Colonic mucosa (tissue), 4 donors: ENCODE measurements around the gene IL31. TPM values are rescaled to one million over a fixed set of nuclear protein-coding genes. Genes with fewer than 3 reads are reported as not detected.

Experiments
- DNase-seq: peaks from one replicate; pipeline ENCODE4 v3.0.0-alpha.2; 2020
- H3K27ac ChIP-seq: fragments of 200-600 bp; one replicate; pipeline ENCODE4 v1.8.0; 2021
- H3K27me3 ChIP-seq: fragments of 200-600 bp; one replicate; pipeline ENCODE4 v1.8.0; 2021
- H3K36me3 ChIP-seq: fragments of 200-600 bp; one replicate; pipeline ENCODE4 v1.8.0; 2021
- H3K4me1 ChIP-seq: fragments of 200-600 bp; one replicate; pipeline ENCODE4 v1.8.0; 2021; ENCODE audit warnings: mild to moderate bottlenecking
- H3K4me3 ChIP-seq: fragments of 200-600 bp; one replicate; pipeline ENCODE4 v1.8.0; 2021
- H3K9ac ChIP-seq, 2 donors: one replicate each; pipeline ENCODE4 v1.7.0; 2013; ENCODE audit warnings: control low read depth in 2 of 2, low read depth in 2 of 2, low read length in 2 of 2
- H3K9me3 ChIP-seq: fragments of 200-600 bp; one replicate; pipeline ENCODE4 v1.8.0; 2021
- intact Hi-C: fragments of 100-400 bp; cut with DNase I; formaldehyde crosslinking; loops from one replicate; pipeline ENCODE4 v1.14.1; 2022
- total RNA-seq, 2 donors: library from RNA; stranded (reverse); fragmentation: NEBNext Ultra II Directional in 1 of 2; extraction: Animal tissue kit (Norgen Biotek cat#: 25700) in 1 of 2; gene quantifications; one replicate each; pipeline ENCODE4 v1.2.1, GENCODE V29; 2021
- TF ChIP-seq, protein P1 (sequence below): fragments of 200-600 bp; IDR thresholded peaks from one replicate; pipeline ENCODE4 v1.8.0; 2022; ENCODE audit warnings: antibody characterized with exemption, mild to moderate bottlenecking
- donor health status: healthy.
- donor health status: DM: no; HTN: no; CAD: no.
- donor health status: DM: no; HTN: no; CAD: no.

Gene IL31
- total RNA-seq, 2 donors from 2014 or later = not detected

DNA sequence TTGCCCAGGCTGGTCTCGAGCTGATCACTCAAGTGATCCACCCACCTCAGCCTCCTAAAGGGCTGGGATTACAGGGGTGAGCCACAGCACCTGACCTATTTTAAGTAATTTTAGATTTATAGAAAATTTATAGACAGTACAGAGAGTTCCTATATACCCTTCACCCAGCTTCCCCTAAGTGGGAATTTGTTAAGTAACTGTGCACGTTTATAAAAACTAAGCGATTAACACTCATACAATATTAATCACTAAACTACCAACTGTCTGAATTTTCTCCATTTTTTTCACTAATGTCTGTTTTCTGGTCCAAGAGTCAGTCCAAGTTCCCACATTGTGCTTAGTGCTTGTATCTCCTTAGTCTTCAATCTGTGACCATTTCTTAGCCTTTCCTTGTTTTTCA, 5.5 kb downstream of the IL31 start:
- no peak for DNase-seq
- H3K27ac ChIP-seq = no peak overlapping the region
- intact Hi-C loops = no loop called here
- H3K36me3 ChIP-seq = no peaks in the 10 kb centered on the region
- no peaks in the 10 kb centered on the region for H3K27me3 ChIP-seq
- TF ChIP-seq, protein P1, sequence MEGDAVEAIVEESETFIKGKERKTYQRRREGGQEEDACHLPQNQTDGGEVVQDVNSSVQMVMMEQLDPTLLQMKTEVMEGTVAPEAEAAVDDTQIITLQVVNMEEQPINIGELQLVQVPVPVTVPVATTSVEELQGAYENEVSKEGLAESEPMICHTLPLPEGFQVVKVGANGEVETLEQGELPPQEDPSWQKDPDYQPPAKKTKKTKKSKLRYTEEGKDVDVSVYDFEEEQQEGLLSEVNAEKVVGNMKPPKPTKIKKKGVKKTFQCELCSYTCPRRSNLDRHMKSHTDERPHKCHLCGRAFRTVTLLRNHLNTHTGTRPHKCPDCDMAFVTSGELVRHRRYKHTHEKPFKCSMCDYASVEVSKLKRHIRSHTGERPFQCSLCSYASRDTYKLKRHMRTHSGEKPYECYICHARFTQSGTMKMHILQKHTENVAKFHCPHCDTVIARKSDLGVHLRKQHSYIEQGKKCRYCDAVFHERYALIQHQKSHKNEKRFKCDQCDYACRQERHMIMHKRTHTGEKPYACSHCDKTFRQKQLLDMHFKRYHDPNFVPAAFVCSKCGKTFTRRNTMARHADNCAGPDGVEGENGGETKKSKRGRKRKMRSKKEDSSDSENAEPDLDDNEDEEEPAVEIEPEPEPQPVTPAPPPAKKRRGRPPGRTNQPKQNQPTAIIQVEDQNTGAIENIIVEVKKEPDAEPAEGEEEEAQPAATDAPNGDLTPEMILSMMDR = no peak
- H3K9me3 ChIP-seq = no peaks in the 10 kb centered on the region
- no peaks in the 10 kb centered on the region for H3K4me1 ChIP-seq
- no peak overlapping the region for H3K4me3 ChIP-seq
- H3K9ac ChIP-seq = no peak overlapping the region

DNA sequence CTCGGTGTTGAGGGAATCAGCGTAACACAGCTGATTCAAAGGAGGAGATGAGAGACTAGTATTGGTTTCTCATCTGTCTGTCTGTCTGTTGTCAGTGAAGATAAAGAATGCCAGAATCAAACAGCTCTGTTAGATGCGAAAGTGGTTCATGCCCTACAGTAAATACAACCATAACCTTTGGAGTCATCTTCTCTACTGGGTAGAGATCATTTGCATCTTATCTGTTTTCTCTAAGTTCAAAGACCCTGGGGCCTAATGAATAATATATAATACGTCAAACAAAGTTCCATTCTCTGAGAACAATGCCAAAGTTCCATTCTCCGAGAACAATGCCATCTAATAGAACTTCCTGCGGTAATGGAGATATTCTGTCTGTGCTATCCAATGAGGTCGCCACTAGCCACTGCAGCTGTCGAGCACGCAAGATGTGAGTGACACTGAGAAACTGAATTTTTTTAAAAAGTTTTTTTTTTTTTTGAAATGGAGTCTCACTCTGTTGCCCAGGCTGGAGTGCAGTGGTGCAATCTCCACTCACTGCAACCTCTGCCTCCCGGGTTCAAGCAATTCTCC, 6.6 kb downstream of the IL31 start:
- TF ChIP-seq, protein P1 = no peak
- no peaks in the 10 kb centered on the region for H3K36me3 ChIP-seq
- H3K27ac ChIP-seq = no peak overlapping the region
- no peaks in the 10 kb centered on the region for H3K4me1 ChIP-seq
- no peak for DNase-seq
- H3K9me3 ChIP-seq = no peaks in the 10 kb centered on the region
- H3K9ac ChIP-seq = no peak overlapping the region
- no peak overlapping the region for H3K4me3 ChIP-seq
- H3K27me3 ChIP-seq = no peaks in the 10 kb centered on the region
- intact Hi-C loops = no loop called here

DNA sequence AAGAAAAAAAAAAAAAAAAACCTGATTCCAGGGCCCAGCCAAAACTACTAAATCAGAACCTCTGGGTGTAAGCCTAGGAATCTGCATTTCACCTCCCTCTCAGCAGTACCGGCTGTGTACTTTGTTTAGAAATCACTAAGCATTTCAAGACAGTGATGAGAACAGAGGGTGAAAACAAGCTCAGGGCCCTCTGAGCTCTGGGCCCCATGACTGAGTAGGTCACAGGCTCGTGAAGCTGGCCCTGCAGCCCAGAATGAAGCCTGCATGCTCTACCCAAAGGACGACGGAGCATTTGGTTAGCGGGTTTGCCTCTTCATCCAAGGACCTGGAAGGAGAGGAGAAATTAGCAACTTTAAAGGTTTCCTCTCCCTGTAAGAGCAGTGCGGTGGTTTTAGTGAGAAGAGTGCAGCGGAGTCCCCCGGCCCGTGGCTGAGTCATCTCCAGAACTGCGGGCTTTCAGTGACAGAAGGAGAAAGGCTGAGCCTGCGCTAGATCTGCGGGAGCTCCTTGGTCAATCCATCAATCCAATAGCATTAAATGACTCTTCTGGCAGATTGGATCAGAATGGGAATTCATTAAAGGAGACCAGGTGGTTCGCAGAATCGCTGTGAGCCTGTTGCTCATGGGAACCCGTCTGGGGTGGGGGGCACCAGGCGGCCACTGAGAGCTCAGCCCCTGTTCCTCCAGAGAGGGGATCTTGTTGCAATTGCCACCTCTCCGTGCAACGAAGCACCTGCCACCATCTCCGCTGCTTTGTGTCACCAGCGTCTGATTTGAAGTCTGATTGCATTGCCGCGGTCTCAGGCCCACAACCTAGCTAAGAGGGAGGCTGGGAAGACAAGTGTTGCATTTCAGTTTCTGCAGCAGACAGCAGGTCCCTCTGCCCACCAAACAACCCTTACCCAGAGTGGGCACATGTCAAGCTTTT, 7.3 kb downstream of the IL31 start:
- Histone ChIP-seq H3K9me3 (no peaks in the 10 kb centered on the region), H3K9ac (no peak overlapping the region), H3K27ac (no peak overlapping the region), H3K4me3 (no peak overlapping the region), H3K27me3 (no peaks in the 10 kb centered on the region), H3K4me1 (no peaks in the 10 kb centered on the region), H3K36me3 (no peaks in the 10 kb centered on the region)
- intact Hi-C loops = no loop called here
- TF ChIP-seq, protein P1 = no peak
- no peak for DNase-seq

DNA sequence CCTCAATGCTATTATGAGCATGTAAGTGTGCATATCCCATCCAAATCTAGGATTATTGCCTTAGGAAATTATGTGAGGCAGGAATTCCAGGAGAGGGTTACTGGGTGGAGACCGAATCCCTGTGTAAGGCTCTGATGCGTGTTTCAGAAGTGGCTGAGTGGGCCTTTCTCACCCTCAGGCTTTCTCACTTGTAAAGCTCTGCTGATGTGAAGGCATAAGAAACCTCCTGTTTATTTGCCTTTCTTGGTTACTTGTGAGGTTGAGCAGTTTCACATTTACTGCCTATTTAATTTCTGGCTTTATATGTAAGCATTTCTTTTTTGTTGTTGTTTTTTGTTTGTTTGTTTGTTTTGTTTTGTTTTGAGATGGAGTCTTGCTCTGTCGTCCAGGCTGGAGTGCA, 11.0 kb downstream of the IL31 start:
- H3K36me3 ChIP-seq = no peaks in the 10 kb centered on the region
- no peaks in the 10 kb centered on the region for H3K9me3 ChIP-seq
- H3K4me3 ChIP-seq = no peak overlapping the region
- H3K4me1 ChIP-seq = no peaks in the 10 kb centered on the region
- H3K9ac ChIP-seq = no peak overlapping the region
- no peaks in the 10 kb centered on the region for H3K27me3 ChIP-seq
- DNase-seq = no peak
- TF ChIP-seq, protein P1 = no peak
- no peak overlapping the region for H3K27ac ChIP-seq
- intact Hi-C loops = no loop called here

DNA sequence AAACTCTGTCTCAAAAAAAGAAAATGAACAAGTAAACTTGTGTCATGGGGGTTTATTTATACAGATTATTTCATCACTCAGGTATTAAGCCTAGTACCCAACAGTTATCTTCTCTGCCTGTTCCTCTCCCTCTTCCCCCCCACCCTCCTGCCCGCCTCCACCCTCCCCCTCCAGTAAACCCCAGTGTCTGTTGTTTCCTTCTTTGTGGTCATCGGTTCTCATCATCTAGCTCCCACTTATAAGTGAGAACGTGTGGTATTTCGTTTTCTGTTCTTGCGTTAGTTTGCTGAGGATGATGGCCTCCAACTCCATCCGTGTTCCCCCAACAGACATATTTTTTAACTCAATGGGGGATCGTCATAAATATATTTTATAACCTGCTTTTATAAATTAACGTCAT, 12.3 kb downstream of the IL31 start:
- no peak for DNase-seq
- intact Hi-C loops = no loop called here
- H3K9me3 ChIP-seq = no peaks in the 10 kb centered on the region

More for the DNA sequence above, 12.3 kb downstream of the IL31 start:
- Histone ChIP-seq H3K9ac (no peak overlapping the region), H3K4me1 (no peaks in the 10 kb centered on the region), H3K4me3 (no peak overlapping the region), H3K27me3 (no peaks in the 10 kb centered on the region), H3K36me3 (no peaks in the 10 kb centered on the region), H3K27ac (no peak overlapping the region)
- TF ChIP-seq, protein P1 = no peak
